Transverse colon (tissue), 4 donors: ENCODE results near the gene ABCA8. TPM values are rescaled to one million over a fixed set of nuclear protein-coding genes. Genes with fewer than 3 reads are reported as not detected.
"Not testable (repeated sequence)": the region's sequence is repeated elsewhere in the genome, so short reads cannot be mapped to it uniquely, and the experiment has no call there.

Source experiments
- DNase-seq: peaks from one replicate; pipeline ENCODE4 v3.0.0-alpha.2; 2019
- H3K27ac ChIP-seq, 4 donors: fragments of 200-600 bp; sonication (generic); 2 replicates each; pipeline ENCODE4 v1.5.1; 2016 to 2018; ENCODE audit warnings: inconsistent platforms in 4 of 4
- H3K27me3 ChIP-seq: fragments of 200-600 bp; sonication (generic); 2 replicates; pipeline ENCODE4 v1.5.1; 2017; ENCODE audit warnings: inconsistent platforms
- H3K36me3 ChIP-seq, 4 donors: fragments of 200-600 bp; sonication (generic); 2 replicates each; pipeline ENCODE4 v1.5.1; 2017 to 2019; ENCODE audit warnings: inconsistent platforms in 4 of 4
- H3K4me1 ChIP-seq, 4 donors: fragments of 200-600 bp; sonication (generic); 2 replicates each; pipeline ENCODE4 v1.5.1; 2017 to 2020; ENCODE audit warnings: inconsistent platforms in 4 of 4
- H3K4me3 ChIP-seq, 4 donors: fragments of 200-600 bp; sonication (generic); 1 replicate in 1 of 4; 2 replicates in 3 of 4; pipeline versions ENCODE4 v1.5.1 to v1.6.1; 2017 to 2019; ENCODE audit warnings: inconsistent platforms in 4 of 4
- H3K9me3 ChIP-seq, 2 donors: fragments of 200-600 bp; sonication (generic); 2 replicates each; pipeline ENCODE4 v1.5.1; 2017 to 2019; ENCODE audit warnings: inconsistent platforms in 2 of 2
- CTCF ChIP-seq, 5 experiments: fragments of 200-600 bp in 3 of 5; fragments of 450-650 bp in 2 of 5; sonication (generic) in 3 of 5; IDR thresholded peaks; 1 replicate in 2 of 5; 2 replicates in 3 of 5; pipeline ENCODE4 v1.5.1; 2016 to 2017; ENCODE audit warnings: antibody characterized with exemption in 5 of 5, inconsistent platforms in 3 of 5, mild to moderate bottlenecking in 2 of 5, moderate library complexity in 1 of 5
- EP300 ChIP-seq: sonication (generic); formaldehyde crosslinking; IDR thresholded peaks from one replicate; pipeline ENCODE4 v1.6.1; 2017; ENCODE audit warnings: antibody characterized with exemption, low read depth
- POLR2A ChIP-seq: fragments of 450-650 bp; IDR thresholded peaks from one replicate; pipeline ENCODE4 v1.6.1; 2016; ENCODE audit warnings: antibody characterized with exemption, mild to moderate bottlenecking, moderate library complexity
- POLR2AphosphoS5 ChIP-seq, 3 donors: sonication (generic); formaldehyde crosslinking; IDR thresholded peaks; one replicate each; pipeline ENCODE4 v1.6.1; 2016; ENCODE audit warnings: antibody characterized with exemption in 3 of 3
- WGBS, 2 donors: methylation state at CpG; one replicate each; pipeline ENCODE4 v1.1.5; 2018; ENCODE audit warnings: low coverage in 1 of 2; 5-methylcytosine and 5-hydroxymethylcytosine counted together
- in situ Hi-C, 4 donors: fragments of 200-750 bp; cut with MboI; loops; one replicate each; pipeline versions ENCODE4 v1.15.0 to v1.15.1; 2017; ENCODE audit warnings: low sequenced_read_pairs in 3 of 4, low pct_ligation_motif_present in 1 of 4, low pct_unique_long_range_greater_than_20kb in 1 of 4
- intact Hi-C: fragments of 100-400 bp; cut with DNase I; formaldehyde crosslinking; loops from one replicate; pipeline ENCODE4 v1.15.1; 2023; ENCODE audit warnings: low total_unique reads
- total RNA-seq, 4 donors: library from RNA; depleted of rRNA; stranded (reverse); fragments of >200 nt; gene quantifications; one replicate each; pipeline ENCODE4 v1.1.0, GENCODE V29; 2016

The ABCA8 gene
- 10 to 100 TPM; 14.7 to 42.6 (median 26.3) TPM for total RNA-seq

- Histone ChIP-seq H3K4me3 (peak within 1 kb of the TSS in 2 of 4 donors; percentile 9 to 27), H3K27ac (peak within 1 kb of the TSS in 3 of 4 donors; percentile 3 to 40 (median 30)), H3K9me3 (no peaks in the 10 kb centered on the region), H3K27me3 (no peaks in the 10 kb centered on the region), H3K4me1 (no peaks in the 10 kb centered on the region), H3K36me3 (no peaks in the 10 kb centered on the region)
- WGBS, 2 donors, result 36 to 47% methylated on average over 4 of the region's 4 CpGs
- no peak for DNase-seq
- in situ Hi-C loops, result no loop called here
- TF ChIP-seq CTCF (IDR thresholded peaks at IDR 0.05) (no peak), POLR2A (no peak), POLR2AphosphoS5 (IDR thresholded peaks at IDR 0.05) (no peak), EP300 (no peak)
- intact Hi-C loops, result no loop called here
Observed at GRCh38 chr17:68955181-68955841, at the start of gene ABCA8. TSS of gene ABCA8 (minus strand) at chr17:68955392. CDS start at chr17:68942034, 13,358 bp downstream.

GRCh38 chr17:69004759-69005158 lies 49.6 kb upstream of the ABCA8 start:
- H3K4me1 ChIP-seq, H3K27ac ChIP-seq, DNase-seq, in situ Hi-C loops, H3K27me3 ChIP-seq, H3K4me3 ChIP-seq, intact Hi-C loops, H3K9me3 ChIP-seq, H3K36me3 ChIP-seq: not testable (repeated sequence)
- WGBS, 2 donors, result 93 to 100% methylated on average over 3 to 23 of the region's 27 CpGs

- in situ Hi-C loops, result loop anchor here in 1 of 4 donors (25.0 kb wide), 1 partner anchor 188 kb away; no protein-coding TSS in a partner anchor
- H3K27me3 ChIP-seq, H3K9me3 ChIP-seq, DNase-seq, intact Hi-C loops, H3K27ac ChIP-seq, H3K4me1 ChIP-seq, H3K4me3 ChIP-seq, H3K36me3 ChIP-seq: not testable (repeated sequence)
- 97% methylated on average over 3 of the region's 3 CpGs; no CpG with 5 or more reads in 1 of the 2 donors for WGBS, 2 donors
Observed at GRCh38 chr17:68999743-69000142, 44.6 kb upstream of the ABCA8 start.

GRCh38 chr17:68993112-68993511 lies 37.9 kb upstream of the ABCA8 start:
- Histone ChIP-seq H3K27ac (no peak overlapping the region), H3K36me3 (no peaks in the 10 kb centered on the region), H3K4me3 (no peak overlapping the region), H3K27me3 (no peaks in the 10 kb centered on the region), H3K9me3 (no peaks in the 10 kb centered on the region), H3K4me1 (no peaks in the 10 kb centered on the region)
- WGBS, 2 donors, result 54 to 61% methylated on average over 3 to 4 of the region's 4 CpGs
- TF ChIP-seq POLR2A, result no peak
- TF ChIP-seq EP300, result no peak
- TF ChIP-seq CTCF (IDR thresholded peaks at IDR 0.05), result no peak
- no peak for TF ChIP-seq POLR2AphosphoS5 (IDR thresholded peaks at IDR 0.05)
- intact Hi-C loops, result no loop called here
- DNase-seq, result no peak
- in situ Hi-C loops, result loop anchor here in 1 of 4 donors (25.0 kb wide), 1 partner anchor 194 kb away; no protein-coding TSS in a partner anchor

- H3K4me1 ChIP-seq, result no peaks in the 10 kb centered on the region
- H3K9me3 ChIP-seq, result no peaks in the 10 kb centered on the region
- no peak for TF ChIP-seq POLR2AphosphoS5 (IDR thresholded peaks at IDR 0.05)
- TF ChIP-seq POLR2A, result no peak
- TF ChIP-seq CTCF (IDR thresholded peaks at IDR 0.05), result no peak
- TF ChIP-seq EP300, result no peak
- 71 to 100% methylated on average over 2 to 4 of the region's 4 CpGs for WGBS, 2 donors
- intact Hi-C loops (no loop called here), in situ Hi-C loops (loop anchor here in 1 of 4 donors (25.0 kb wide), 1 partner anchor 199 kb away; no protein-coding TSS in a partner anchor)
- no peak for DNase-seq
- H3K36me3 ChIP-seq, result no peaks in the 10 kb centered on the region
- no peaks in the 10 kb centered on the region for H3K27me3 ChIP-seq
- H3K4me3 ChIP-seq, result no peak overlapping the region
- H3K27ac ChIP-seq, result no peak overlapping the region
Observed at GRCh38 chr17:68987966-68988365, 32.8 kb upstream of the ABCA8 start.
